Raji (cell line): ENCODE measurements around the gene GGNBP2.

ENCODE experiments used
- POLR2A ChIP-seq: IDR thresholded peaks from 2 replicates; pipeline ENCODE4 v1.6.1; 2011; ENCODE audit warnings: low read depth, low read length, control low read depth; ENCODE audit not compliant: insufficient read depth

The GGNBP2 gene

DNA sequence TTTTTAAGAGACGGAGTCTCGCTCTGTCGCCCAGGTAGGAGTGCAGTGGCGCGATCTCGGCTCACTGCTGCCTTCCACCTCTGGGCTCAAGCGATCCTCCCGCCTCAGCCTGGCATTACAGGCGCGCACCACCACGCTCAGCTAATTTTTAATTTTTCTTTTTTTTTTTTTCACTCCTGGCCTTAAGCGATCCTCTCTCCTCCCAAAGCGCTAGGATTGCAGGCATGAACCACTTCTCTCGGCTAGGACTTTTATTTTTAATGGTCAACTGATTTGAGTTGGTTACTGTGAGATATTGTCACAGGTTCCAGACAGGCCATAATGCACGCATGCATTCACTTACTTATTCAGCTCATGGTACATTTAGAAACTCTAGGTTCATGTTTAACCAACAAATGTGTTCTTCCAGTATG, 9.0 kb upstream of the GGNBP2 start:
- no peak for TF ChIP-seq POLR2A

DNA sequence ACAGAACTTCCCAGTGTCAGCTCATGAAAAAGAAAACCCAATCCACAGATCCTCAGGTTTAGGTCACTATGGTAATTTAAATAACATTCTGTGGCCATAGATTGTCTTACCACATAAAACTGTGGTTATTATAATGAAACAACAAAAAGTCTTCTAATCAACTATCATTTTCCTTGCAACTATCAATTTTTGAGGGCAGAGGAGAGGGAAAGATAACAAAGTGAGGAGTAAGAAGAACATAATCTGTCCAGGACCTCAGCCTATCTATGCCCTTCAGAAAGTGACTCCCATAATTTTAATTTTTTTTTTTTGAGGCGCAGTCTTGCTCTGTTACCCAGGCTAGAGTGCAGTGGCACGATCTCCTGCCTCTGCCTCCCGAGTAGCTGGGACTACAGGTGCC, 4.0 kb upstream of the GGNBP2 start:
- no peak for TF ChIP-seq POLR2A

DNA sequence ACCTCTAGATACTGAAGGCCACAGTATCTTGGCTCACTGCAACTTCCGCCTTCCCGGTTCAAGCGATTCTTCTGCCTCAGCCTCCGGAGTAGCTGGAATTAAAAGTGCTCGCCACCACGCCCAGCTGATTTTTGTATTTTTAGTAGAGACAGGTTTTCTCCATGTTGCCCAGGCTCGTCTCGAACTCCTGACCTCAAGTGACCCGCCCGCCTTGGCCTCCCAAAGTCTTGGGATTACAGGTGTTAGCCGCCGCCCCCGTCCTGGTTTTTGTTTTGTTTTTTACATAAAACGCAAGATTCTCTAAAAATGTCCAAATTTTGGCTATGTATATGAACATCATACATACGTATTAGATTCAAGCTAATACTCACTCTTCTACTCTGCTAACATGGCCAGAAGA, 2.0 kb upstream of the GGNBP2 start:
- no peak for TF ChIP-seq POLR2A

DNA sequence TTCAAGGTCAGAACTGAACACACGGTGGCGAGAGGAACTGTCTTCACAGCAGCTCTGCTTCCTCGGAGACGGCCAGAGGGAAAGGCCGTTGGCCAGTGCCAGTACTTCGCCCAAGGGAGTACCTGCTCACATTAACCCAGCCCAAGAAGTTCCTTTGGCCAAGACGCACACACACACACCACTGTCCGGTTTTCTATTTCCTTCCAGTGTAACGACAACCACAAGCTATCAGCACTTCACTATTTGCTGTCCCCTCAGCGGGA, 744 bp upstream of the GGNBP2 start:
- no peak for TF ChIP-seq POLR2A

DNA sequence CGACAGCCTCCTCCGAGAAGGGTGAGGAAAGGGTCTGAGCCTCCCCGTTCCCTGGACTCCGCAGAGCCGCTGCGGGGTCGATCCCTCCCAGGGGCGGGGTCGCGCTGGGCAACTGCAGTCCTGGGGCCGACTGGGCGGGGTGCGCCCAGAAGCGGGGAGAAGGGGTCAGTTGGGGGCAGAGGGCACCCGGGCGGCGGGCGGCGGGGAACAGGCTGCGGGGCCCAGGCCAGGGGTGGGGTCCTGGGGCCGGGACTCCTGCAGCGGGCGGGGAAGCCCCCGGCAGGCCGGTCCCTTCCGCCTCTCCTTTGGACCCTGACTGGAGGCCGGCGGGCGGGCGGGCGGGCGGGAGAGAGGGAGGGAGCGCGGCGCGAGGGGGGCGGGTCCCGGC, 352 bp downstream of the GGNBP2 start:
- TF ChIP-seq POLR2A = no peak

DNA sequence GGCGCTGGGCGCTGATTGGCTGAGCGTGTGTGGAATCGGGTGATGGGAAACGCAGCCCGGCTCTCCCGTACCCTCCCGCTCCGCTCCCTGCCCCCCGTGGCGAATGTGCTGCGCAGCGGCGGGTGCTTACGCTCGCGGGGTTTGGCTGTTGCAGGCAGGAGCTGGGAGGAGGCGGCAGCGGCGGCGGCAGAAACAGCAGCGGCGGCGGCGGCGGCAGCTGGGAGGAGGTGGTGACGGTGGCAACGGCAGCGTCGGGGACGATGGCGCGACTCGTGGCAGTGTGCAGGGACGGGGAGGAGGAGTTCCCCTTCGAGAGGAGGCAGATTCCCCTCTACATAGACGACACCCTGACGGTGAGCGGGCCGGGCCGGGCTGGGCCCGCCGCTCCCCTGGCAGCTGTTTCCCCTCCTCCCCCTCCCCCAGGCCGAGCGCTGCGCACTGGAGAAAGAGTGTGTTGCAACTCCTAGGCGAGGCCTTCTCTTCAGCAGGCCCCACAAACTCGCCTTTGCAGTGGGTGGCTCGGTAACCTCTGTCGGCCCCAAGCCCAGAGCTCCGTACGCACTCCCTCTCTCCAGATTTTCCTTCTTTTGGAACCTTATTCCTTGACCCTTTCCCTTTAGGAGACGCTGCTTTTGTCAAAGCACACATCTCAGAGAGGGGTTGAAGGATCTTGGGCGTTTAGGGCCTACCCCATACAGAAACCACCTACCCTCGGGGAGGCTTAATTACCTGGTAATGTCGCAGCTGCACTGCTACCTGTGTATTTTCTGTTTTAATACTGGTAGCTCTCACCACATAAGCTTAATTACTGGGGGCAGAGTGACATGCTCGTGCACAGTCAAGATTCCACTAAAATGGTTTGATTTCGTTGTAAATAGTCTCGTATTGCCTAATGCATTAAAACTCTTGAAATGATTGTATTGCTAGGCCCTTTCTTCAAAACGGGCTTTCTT, 1.0 kb downstream of the GGNBP2 start:
- TF ChIP-seq POLR2A = peak; percentile 62

DNA sequence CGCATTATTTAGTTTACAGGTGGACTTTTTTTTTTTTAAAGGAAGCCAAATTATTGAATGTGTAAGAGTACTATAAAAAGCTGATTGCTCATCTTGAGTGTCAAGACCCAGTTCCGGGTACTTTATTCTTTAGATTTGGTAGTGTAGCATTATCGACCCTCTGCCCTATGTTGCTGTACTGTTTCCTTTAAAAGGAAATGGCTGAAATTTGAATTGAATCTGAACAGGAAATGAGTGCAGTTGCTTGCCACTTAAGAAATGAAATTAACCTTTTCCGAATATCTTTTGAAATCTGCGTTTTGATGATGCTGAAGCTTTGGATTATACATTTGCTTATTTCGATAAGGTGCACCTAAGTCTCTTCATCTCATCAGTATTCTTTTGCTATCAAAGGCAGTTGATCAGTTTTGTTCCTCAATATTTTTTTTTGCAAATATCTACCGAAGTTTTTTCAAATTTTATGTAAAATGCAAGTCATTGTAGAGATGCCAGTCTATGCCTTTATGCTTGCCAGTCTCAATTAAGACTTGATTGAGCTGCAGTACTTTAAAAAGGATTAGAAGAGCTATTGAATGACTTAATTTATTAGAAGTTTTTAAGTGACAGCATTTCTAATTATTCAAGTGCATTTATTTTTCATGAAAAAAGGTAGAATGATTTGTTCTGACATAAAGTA, 1.8 kb downstream of the GGNBP2 start:
- no peak for TF ChIP-seq POLR2A

DNA sequence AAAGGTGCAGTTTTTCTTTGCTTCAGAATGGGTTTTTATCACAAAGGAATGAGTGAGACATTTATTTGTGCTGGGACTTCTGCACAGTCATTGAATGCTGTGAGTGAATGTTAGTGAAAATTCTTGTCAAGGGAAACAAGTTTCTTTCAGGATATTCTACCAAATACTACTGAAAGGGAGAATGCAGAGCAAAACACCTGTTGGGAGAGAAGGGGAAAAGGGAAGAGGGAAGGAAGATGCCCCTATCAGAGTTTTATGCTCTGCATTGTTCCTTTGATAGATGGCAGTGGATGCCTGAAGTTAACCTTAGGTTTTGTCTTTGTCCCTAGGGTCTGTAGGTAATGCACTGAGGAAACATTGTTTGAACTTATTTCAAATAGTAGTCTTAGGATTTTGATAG, 3.1 kb downstream of the GGNBP2 start:
- no peak for TF ChIP-seq POLR2A

DNA sequence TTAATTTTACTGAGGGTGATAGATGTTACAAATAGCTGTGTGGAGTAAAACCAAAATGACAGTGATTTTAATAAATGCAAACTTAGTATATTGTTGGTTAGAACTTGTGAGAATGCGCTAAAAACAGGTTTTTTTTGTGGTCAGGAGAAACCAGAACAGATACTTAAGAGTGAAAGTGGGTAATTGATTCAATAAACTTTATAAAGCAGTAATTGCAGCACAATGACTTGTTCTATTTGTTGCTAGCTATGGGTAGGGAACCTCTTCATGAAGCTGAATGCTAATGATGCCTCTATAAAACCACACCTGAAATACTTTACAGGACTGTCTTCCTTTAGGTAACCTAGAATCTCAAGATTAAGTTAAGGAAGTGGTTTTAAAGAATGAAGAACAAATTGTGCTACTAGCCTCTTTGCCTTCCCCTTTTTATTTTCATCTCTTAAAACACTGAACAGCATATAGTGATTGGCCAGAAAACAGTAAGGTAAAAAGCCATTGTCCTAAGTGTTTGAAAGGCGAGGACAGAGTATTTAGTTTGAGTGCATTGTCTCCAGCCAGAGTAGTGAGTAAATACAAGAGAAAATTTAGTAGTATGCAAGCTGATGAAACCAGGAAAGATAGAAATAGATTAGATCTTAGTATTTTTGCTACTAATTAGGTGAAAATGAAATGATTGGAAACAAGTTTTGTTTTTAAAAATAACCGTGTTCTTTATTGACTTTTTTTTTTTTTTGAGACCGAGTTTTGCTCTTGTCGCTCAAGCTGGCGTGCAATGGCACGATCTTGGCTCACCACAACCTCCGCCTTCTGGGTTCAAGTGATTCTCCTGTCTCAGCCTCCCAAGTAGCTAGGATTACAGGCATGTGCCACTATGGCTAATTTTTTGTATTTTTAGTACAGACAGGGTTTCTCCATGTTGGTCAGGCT, 6.0 kb downstream of the GGNBP2 start:
- no peak for TF ChIP-seq POLR2A

DNA sequence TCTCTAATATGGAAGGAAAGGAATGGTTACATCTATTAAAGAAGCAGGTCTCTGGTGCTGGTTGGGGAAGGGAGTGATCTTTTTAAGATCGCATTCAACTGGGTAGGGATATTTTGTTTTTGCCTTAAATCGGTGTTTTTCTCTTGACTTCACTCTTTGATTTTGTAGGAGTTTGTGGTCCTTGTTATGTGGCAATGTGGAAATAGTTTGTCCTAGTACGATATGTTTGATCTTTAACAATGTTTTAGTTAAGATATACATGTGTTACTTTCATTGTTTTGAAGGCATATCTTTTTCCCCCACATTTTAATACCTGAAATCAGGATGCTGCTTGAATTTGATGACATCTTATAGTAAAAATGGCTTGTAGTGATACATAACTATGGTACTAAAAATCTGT, 8.7 kb downstream of the GGNBP2 start:
- no peak for TF ChIP-seq POLR2A

DNA sequence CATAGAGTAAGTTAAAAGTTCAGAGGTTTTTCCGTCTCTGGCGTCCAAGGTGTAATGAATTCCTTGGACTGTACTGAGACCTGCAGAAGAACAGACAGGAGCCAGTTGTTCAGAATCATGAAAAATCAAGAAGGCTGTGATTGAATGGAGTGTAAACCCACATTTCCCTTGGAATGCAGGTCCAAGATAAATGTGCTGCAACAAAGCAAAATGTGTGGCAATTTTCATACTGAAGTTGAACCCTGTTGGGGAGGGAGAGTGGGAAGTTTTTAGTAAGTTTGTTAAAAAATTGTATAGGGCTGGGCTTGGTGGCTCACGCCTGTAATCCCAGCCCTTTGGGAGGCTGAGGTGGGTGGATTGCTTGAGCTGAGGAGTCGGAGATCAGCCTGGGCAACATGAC, 21.4 kb downstream of the GGNBP2 start:
- no peak for TF ChIP-seq POLR2A

DNA sequence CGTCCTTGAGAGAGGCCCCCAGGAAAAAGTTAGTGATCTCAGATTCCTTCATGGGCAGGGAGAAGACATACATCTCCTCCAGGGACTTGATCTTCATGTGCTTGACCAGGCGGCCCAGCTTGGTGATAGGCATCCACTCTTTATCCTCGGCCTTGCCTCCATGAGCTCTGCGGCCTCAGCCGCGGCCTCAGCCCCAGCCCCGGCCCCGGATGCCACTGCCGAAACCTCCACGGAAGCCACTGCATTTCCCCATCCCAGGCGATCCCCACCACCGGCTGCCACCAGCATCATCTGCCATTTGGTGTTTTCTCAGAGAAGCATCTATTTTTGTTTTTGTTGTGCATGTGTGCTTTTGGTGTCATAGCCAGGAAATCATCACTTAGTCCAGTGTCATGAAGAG, 30.3 kb downstream of the GGNBP2 start:
- TF ChIP-seq POLR2A = no peak

DNA sequence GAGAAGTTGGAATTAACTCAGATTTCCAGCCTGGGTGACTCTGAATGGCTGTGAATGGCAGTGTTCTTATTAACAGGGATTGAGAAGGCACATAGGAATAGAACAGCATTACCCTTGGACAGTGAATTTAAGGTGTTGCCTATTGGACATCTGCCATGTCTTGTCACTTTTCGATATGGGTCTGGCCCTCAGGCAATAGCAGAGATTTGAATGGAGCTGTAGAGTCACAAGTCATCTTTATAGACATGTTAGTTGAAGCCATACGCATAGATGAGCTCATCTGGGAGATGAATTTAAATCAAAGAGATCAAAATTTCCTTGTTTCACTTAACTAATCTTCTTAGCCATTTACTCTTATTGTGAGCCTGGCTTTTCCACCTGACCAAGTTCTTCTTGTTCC, 32.1 kb downstream of the GGNBP2 start:
- no peak for TF ChIP-seq POLR2A

DNA sequence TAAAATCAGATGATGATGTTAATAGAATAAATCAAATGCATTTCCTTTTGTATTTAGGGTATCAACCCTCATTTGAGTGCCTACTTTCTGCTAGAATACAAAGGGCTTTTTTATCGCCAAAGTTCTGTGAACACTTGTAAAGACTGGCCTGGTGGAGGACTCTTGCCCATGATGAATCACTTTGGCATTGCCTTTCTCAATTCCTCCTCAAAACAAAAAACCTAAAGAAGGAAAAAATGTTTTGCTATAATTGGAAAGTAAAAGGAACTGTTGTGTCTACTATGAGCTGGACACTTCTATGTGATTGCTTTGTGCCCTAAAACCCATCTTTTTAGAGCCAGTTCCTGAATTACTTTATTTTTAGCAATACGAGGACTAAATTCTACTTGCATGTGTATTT, 34.0 kb downstream of the GGNBP2 start:
- no peak for TF ChIP-seq POLR2A

DNA sequence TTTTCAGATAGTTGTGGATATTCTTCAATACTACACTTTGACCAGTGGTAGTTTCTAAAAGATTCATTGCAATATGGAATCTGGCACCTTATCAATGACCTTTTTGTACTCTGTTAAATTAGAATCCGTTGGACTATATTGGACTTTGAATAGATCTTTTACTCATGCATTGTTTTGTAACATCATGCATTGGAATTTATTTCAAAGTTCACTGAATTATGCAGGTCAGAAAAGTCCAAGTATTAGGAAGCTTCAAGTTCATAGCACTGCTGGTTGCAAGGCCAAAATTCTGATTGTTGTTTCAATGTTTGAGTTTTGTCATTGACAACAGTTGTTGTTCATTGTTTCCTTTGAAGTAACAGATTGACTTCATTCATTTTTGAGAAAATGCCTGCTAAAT, 39.1 kb downstream of the GGNBP2 start:
- no peak for TF ChIP-seq POLR2A

DNA sequence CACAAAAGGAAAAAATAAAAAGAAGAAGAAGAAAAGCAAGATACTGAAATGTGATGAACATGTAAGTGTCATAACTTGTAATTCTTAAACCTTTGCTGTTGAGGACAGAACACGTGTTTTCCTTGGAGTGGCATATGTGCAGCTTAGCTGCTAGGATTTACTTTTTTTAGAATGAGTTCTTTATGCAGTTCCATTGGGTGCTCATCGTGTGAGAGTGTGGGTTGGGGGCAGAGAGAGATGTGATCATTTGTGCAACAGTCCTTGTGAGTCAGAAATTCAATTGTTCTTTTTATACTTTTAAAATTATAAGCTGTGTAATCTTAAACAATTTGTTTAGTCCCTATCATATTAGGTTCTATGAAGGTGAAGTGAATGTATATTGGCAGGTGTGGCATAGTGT, 41.4 kb downstream of the GGNBP2 start:
- TF ChIP-seq POLR2A = no peak
